OCI-M2 (cell line): ENCODE results near the gene SEC23A.
"Not testable (repeated sequence)": the region's sequence is repeated elsewhere in the genome, so short reads cannot be mapped to it uniquely, and the experiment has no call there.

Experiments used
- DNase-seq: peaks from one replicate; lab custom pipeline; 2025; ENCODE audit not compliant: unreplicated experiment; lab: John Stamatoyannopoulos, UW

SEC23A gene

DNA sequence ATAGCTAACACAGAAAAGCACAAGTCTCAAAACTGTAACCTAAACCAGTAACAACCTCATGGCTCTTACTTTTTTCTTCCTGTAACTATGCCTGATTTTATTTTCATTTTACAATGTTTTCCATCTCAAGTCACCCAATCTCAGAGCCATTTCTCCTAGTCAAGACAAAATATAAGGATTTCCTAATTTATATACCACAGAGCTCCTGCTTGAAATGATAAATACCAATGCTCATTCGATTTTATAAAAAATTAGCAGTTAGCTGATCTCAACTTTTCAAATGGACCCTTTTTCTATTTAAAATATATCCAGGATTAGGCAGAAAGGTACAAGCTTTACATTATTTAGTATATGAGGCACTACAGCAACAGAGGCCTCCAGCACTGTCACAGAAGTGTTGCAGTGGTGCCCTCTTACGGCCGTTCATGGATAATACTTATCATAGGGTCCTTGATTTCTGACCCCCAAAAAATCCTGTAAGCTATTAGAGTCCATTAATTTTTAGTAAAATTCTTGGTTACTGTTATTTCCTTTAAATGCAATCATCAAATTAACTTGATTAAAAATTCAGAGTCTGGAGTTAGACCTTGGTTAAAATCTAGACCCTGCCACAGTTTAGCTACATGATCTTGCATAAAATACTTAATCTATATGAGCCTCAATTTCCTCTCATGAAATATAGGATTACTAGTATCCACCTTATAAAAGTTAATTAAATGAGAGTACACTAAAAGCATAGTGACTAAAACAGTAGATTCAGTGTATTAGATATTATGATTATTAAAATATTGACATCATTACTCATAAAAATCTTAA lies 68.3 kb downstream of the SEC23A start:
- DNase-seq: no peak

DNA sequence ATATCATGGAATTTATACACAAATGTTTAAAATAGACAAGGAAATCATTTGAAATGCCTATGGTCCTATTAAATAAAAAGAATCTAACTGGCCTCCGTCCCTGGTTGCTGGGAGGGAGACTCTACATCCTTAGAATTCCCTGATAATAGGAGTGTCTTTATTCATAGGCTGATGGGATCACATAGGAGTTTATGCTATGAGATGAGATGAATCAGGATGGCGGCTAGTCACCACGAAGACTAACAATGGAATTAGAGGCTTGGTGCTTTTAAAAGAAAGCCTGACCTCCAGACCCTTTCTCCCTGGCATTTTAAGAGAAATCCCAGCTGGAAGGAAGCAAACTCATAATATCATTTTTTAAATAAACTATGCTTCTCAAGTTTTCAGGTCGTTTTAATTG lies 69.7 kb downstream of the SEC23A start:
- DNase-seq: no peak

DNA sequence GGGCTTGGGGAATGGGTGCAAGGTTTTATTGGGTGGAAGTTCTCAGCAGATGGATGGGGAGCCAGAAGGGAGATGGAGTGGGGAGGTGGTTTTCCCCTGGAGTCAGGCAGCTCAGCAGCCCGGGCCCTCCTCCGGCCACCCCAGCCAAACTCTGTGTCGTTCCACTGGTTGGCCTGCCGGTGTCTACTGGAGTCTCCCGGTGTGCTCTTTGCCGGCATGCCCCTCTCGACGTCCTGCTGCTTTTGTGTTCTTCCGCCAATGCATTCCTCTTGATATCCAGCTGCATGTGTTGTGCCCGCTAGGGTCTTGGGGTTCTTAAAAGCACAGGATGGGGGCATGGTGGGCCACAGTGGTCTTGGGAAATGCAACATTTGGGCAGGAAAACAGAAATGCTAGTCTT lies 72.8 kb downstream of the SEC23A start:
- no peak for DNase-seq

DNA sequence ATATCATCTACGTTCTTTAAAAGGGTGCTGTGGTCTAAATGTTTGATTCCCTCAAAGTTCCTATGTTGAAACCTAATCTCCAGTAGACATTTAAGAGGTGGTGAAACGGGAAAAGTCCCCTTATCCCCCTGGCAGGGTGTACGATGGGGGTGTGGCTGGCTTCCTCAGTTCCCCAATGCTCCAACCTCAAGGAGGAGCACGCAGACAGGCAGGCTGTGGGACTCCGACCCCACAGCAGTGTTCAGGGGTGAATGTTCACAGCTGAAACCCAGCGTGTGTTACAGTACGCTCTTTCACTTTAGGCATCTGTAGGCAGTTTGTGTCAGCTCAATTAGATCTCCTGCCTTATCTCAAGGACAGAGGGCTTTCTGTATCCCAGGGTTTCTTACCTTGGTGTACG lies 73.2 kb downstream of the SEC23A start:
- DNase-seq: no peak

DNA sequence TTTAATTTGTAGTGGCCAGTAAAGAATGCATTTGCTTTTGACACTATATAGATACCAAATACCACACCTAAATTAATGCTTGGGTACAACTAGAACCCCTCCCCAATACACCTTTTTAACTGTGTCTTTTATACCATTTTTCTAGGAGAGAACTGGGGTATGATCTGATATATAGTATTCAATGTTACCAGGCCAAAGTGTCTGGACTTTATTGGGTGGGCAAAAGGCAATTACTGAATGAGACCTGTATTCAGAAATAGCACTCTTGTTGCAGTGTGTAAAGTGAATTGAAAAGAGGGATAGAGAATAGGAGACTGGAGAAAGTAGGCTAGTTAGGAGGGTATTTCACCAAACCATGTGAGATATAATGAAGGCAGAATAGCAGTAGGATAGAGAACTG lies 74.4 kb downstream of the SEC23A start:
- no peak for DNase-seq

DNA sequence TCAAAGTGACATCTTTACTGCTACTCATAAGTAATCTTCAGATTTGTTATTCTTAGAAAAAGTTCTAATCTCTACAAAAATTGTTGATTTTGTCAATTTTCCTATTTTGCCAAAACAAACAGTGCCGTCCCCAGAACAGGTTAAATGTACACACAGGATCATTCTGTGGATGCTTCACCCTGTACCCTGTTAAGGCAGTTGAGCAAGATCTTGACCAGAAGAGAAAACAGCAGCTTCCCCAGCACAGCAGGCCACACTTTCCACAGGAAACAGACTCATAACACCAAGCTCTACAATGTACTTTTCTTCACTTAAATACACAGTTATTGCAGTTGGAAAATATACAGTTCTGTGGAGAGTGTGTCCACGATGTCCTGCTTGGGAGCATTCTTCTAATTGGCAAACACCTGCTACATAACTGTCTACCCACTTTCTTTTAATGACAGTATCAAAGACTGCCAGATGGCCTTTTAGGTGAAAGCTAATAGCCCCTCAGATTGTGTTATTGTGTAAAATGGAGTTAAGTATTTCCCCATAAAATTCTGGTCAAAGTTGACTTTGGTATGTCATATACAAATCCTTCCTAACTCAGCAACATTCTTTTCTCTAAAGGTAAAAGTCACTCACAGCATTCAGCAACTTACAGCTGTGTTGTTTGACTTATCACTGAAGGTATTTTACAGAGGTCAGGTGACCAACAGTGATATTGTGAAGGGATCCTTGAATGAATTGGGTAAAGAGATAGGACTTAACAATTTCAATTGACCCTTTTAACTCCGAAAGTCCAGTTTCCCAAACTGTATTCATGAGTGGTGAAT lies 77.0 kb downstream of the SEC23A start:
- no peak for DNase-seq

DNA sequence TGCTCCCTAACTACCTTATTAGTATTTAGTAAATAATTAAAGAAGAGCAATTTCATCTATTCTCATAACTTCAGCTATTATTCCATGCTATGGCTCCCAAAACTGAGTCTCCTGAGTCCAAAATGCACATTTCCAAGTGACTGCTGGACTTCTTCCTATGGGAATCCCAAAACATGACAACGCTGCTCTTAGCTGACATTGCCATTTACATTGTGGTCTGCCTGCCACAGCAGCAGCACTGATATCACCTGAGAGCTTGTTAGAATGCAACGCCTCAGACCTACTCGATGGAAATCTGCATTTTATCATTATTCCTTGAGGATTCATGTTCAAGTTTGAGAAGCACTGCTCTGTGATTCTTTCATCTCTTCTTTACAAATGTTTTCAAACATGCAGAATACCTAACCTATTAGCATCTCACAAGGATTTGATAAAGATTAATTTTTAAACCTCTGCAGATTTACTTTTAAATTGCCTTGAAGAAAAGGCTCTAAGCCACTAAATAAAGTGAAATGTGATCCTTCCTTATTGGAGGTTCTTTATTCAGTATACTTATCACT lies 77.7 kb downstream of the SEC23A start:
- no peak for DNase-seq

DNA sequence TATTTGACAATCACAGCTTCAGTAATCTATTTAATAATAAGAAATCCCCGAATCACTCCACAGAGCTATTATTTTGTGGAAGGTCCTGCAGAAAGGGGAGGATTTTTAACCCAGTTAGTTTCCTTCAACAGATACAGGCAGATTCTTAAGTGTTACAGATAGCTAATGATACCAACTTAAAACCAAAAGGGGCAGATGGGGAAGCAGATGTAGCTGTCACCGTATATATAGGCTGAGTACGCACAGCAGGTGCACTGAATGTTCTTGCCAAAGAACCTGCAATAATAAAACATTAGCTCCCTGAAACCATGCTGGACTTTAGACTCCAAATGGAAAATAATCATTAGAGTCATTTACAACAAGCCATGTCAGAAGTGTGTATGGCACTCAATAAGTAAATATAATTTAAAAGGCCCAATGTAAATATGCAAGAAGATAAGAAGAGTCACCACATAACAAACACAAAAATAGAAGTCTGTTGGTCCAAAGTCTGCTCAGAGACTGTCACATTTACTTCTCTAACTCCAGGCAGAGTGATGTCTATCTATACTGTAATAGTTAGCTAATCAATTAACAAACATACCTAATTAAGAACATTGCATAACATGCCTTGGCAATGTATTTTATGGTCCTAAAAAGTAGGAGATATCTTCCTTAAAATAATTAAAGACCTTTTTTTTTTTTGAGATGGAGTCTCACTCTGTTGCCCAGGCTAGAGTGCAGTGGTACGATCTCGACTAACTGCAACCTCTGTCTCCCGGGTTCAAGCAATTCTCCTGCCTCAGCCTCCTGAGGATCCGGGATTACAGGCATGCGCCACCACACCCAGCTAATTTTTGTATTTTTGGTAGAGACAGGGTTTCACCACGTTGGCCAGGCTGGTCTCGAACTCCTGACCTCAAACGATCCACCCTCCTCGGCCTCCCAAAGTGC lies 78.8 kb downstream of the SEC23A start:
- no peak for DNase-seq

DNA sequence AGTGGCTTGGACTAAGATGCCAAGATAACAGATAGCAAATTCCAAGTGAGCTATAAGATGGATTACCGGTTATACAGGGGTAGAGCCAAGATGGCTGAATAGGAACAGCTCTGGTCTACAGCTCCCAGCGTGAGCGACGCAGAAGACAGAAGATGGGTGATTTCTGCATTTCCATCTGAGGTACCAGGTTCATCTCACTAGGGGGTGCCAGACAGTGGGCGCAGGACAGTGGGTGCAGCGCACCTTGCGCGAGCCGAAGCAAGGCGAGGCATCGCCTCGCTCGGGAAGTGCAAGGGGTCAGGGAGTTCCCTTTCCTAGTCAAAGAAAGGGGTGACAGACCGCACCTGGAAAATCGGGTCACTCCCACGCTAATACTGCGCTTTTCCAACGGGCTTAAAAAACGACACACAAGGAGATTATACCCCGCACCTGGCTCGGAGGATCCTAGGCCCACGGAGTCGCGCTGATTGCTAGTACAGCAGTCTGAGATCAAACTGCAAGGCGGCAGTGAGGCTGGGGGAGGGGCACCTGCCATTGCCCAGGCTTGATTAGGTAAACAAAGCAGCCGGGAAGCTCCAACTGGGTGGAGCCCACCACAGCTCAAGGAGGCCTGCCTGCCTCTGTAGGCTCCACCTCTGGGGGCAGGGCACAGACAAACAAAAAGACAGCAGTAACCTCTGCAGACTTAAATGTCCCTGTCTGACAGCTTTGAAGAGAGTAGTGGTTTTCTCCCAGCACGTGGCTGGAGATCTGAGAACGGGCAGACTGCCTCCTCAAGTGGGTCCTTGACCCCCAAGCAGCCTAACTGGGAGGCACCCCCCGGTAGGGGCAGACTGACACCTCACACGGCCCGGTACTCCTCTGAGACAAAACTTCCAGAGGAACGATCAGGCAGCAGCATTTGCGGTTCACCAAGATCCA lies 85.7 kb downstream of the SEC23A start:
- DNase-seq: not testable (repeated sequence)

DNA sequence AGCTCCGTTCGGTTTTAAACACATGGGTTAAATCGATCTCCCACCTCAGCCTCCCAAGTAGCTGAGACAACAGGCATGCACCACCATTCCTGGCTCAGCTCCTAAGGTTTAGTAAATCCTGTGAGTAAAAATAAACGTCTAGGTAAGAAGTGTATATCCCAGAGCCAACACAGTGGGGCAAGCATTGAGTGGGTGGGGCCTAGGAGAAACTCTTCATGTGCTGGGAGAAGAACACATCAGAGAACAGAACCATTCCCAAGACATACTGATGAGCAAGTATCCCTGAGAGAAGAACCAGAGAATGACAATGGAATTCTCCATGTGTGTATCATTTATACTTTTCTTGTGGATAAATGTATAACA lies 86.3 kb downstream of the SEC23A start:
- no peak for DNase-seq

DNA sequence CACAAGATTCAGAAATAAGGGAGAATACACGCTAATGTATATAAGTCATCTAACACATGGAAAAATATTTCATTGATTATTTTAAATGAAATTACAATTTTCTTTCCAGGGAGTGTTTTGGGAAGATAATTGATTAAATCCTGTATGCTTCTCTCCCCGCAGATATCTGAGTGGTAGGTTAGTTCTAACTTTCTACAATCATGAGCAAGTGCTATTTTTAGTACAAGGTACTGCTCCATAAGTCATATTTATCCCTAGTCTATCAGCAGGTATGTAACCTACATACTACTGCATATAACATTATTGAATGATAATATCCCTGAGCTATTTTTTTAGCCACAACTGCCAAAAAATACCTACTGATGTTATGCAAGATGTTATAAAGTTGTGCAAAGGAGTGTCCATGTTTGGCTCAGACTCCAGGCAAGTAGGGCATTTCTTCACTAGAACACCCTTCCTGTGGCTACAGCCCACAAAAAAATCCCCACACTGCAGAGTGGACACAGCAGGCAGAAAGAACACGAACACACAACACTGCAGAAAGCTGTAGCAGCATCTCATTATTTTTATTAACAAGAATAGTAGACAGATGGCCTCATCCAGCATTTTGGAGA lies 87.0 kb downstream of the SEC23A start:
- no peak for DNase-seq

DNA sequence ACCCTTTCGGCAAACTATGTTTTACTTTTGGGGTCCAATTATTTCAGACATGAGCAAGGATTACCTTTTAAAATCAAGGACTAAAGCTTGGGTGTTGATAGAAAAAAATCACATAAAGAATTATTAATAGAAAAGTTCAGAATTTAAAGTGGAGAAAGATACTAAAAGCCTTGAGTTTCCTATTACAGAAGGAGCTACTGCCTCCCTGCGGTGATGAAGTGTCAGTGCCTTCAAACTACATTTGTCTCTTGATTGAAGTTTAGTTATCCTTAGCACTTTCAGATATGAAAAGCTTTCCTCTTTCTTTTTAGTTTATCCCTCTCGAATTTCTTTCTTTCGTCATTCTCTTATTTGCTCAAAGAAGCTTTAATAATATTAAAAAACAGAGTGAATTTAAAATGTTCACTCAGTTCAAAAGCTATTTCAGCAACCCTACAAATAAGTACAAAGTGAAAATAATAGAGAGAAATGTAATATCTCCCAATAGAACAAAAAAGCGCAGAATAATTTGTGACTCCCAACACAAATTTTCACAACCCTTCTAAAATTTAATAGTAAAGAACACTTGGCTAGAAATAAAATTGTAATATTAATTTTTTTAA lies 87.6 kb downstream of the SEC23A start:
- DNase-seq: no peak

DNA sequence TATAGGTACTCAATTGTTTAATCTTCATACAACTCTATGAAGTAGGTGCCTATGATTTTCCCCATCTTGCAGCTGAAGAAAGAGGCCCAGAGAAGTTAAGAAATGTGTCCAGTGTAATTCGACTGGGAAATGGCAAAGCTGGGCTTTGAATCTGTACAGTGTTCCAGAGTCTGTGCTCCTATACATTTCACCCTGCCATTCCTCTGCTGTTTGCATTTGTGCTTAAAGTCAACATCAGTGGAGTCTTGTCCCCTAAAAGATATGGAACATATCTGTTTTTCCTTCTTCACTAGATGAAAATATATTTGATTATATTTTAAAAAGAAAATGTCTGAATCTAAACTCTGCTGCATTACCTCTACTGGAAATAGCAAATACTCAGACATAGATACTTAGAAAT lies 88.6 kb downstream of the SEC23A start:
- DNase-seq: no peak

DNA sequence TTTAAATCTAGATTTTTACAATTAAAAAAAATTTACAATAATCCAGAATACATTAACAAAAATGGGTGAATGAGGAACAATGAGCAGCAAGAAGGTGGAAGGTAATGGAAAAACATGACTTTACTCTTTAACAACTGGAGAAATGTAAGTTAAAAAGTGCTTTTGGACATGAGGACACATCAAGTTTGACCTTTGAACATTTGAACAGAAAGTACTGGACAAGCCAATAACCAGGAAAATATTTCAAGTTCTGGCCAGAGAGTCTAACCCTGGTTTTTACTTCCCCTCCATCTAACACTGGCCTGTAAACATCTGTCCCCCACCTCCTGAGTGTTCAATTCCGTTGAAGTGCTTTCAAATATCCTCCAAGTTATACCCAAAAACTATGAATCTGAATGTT lies 94.1 kb downstream of the SEC23A start:
- not testable (repeated sequence) for DNase-seq

DNA sequence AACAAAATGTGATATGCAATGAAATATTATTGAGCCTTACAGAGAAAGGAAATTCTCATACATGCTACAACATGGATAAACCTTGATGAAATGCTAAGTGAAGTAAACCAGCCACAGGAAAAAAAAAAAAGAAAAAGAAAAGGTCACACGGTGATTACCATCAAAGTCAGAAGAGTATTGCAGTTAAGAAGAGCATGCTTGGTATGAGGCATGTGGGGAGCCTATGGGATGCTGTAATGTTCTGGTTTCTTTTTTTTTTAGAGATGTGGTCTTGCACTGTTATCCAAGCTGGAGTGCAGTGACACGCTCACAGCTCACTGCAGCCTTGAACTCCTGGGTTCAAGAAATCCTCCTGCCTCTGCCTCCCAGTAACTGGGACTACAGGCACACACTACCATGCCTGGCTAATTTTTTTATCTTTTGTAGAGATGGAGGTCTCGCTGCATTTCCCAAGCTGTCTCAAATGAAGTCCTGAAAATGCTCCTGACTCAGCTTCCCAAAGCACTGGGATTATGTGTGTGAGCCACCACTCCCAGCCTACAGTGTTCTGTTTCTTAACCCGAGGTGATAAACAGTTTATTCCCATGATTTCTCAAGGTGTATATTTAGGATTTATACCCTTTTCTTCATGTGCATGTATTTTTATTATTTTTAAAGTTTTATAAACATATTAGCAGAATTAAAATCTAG lies 96.2 kb downstream of the SEC23A start:
- no peak for DNase-seq

DNA sequence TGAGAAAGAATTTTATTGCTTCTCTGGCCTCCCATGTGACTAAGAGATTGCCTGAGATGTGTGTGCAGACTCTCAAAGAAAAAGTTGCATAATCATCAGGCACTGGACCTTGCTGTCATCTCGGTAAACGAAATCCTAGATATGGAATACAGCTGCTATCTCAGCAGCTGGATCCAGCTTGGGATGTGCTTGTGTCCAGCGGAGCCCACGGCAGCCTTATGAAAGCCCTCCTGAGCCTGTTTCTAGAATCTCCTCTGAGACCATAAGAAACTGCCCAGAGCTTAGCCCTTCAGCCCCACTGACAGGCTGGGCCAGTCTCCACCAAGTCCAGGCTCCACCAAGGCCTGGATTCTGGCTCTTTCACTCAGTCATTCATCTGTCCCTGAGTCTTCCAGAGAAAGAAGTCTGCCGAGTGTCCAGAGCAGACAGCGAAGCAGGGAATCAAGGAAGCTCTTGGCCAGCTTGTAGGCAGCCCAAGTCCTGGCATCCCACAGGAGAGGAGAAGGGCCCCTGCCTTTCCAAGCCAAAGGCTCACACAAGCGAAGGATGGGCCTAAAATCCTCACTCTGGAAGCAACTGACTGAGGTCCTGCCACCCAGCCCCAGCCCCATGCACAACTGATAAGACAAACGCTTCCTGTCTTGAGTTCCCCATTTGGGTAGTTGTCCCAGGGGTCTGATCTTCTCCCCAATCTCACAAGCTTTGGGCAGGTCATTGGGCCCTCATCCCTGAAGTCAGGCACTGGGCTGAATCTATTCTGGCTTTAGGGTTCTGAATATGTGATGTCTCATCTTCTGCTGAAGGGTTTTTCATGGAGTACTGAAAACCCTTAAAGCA lies 97.8 kb downstream of the SEC23A start:
- no peak for DNase-seq

DNA sequence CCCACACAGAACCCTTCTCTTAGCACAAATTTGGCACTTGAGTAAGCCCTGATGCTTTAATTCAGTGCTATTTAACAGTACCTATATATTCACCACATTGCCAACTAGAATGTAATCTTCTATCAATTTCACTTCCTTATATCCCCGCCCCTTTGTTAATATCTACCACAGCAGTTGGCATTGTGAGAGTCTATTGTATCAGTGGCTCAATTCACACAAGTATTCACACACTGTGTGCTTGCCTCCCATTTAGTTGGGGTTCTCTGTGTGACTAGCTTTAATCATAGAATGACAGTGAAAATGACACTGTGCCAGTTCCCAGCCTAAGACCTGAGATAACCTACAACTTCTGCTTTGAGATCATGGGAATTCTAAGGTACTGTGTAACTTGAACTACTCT lies 103.1 kb downstream of the SEC23A start:
- DNase-seq: no peak

DNA sequence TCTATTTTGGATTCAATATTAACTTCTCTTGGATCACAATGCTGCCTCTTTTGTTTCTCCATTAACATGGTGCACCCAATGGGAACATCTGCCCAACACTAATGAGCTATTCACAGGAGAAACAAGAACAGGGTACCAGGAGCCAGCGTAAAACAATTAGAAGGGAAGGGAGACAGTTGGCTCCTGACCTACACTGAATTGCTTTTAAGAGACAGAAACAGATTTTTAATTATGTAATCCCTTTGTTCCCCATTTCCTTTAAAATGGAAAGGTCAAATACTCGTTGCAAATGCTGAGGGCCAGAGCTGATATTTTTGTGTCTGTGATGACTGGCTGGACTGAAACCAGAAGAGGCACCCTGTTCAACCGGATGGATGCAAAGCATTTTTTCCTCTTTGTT lies 108.3 kb downstream of the SEC23A start:
- DNase-seq: no peak
